Ishikawa (cell line): ENCODE results near the gene CDCA8.
A peak's percentile ranks its signal among the peaks of the same experiment; 100 is the strongest.

ENCODE experiments used
- CEBPB ChIP-seq: IDR thresholded peaks from 2 replicates; pipeline ENCODE4 v1.6.1; 2012
- CREB1 ChIP-seq: IDR thresholded peaks from 2 replicates; pipeline ENCODE4 v1.6.1; 2012; ENCODE audit warnings: low read depth
- EGR1 ChIP-seq: IDR thresholded peaks from 2 replicates; pipeline ENCODE4 v1.6.1; 2012
- EP300 ChIP-seq: IDR thresholded peaks from 2 replicates; pipeline ENCODE4 v1.6.1; 2012; ENCODE audit warnings: borderline replicate concordance
- FOXM1 ChIP-seq: IDR thresholded peaks from 2 replicates; pipeline ENCODE4 v1.6.1; 2012; ENCODE audit warnings: low read depth, borderline replicate concordance
- MAX ChIP-seq: IDR thresholded peaks from 2 replicates; pipeline ENCODE4 v1.6.1; 2012
- NFIC ChIP-seq: IDR thresholded peaks from 2 replicates; pipeline ENCODE4 v1.6.1; 2012
- RAD21 ChIP-seq: IDR thresholded peaks from 2 replicates; pipeline ENCODE4 v1.6.1; 2012; ENCODE audit warnings: low read depth
- REST ChIP-seq: IDR thresholded peaks from 2 replicates; pipeline ENCODE4 v1.6.1; 2012; ENCODE audit warnings: low read depth, mild to moderate bottlenecking
- TAF1 ChIP-seq: IDR thresholded peaks from 2 replicates; pipeline ENCODE4 v1.6.1; 2012; ENCODE audit warnings: low read depth, mild to moderate bottlenecking
- TCF12 ChIP-seq: IDR thresholded peaks from 2 replicates; pipeline ENCODE4 v1.6.1; 2012; ENCODE audit warnings: low read depth
- TEAD4 ChIP-seq: IDR thresholded peaks from 2 replicates; pipeline ENCODE4 v1.6.1; 2012
- USF1 ChIP-seq: IDR thresholded peaks from 2 replicates; pipeline ENCODE4 v1.6.1; 2012
- YY1 ChIP-seq: IDR thresholded peaks from 2 replicates; pipeline ENCODE4 v1.6.1; 2012; ENCODE audit warnings: low read depth
- ZBTB7A ChIP-seq: IDR thresholded peaks from 2 replicates; pipeline ENCODE4 v1.6.1; 2012; ENCODE audit warnings: low read depth

Gene CDCA8

GRCh38 chr1:37692078-37692833, at the start of gene CDCA8:
TSS of gene CDCA8 (plus strand) at chr1:37692516. CDS start at chr1:37692691, 175 bp downstream.
- peak; percentile 35; the same call in 1 of the 2 replicates for TF ChIP-seq EP300
- no peak for TF ChIP-seq NFIC
- TF ChIP-seq CREB1: peak; percentile 66
- no peak for TF ChIP-seq EGR1
- 0 out of 2 replicates have a peak, but pooled peaks have one; percentile 7 for TF ChIP-seq USF1
- TF ChIP-seq ZBTB7A: peak; percentile 90
- peak; percentile 50 for TF ChIP-seq MAX
- TF ChIP-seq REST: no peak
- TF ChIP-seq TEAD4: 0 out of 2 replicates have a peak, but pooled peaks have one; percentile 12
- peak; percentile 44 for TF ChIP-seq TAF1
- no peak for TF ChIP-seq RAD21
- TF ChIP-seq TCF12: no peak
- TF ChIP-seq FOXM1: peak; percentile 89
- TF ChIP-seq CEBPB: peak; percentile 43
- TF ChIP-seq YY1: peak; percentile 66; the same call in 1 of the 2 replicates

- TF ChIP-seq TCF12 (no peak), TEAD4 (no peak), ZBTB7A (no peak), RAD21 (no peak), EP300 (no peak), NFIC (no peak), CEBPB (no peak), YY1 (no peak), CREB1 (no peak)
Observed at GRCh38 chr1:37647281-37647680, 45.0 kb upstream of the CDCA8 start.

GRCh38 chr1:37650173-37650572, 42.1 kb upstream of the CDCA8 start:
- no peak for TF ChIP-seq USF1
- TF ChIP-seq REST: no peak
- no peak for TF ChIP-seq EP300
- no peak for TF ChIP-seq TEAD4
- no peak for TF ChIP-seq YY1
- TF ChIP-seq MAX: no peak
- no peak for TF ChIP-seq ZBTB7A
- no peak for TF ChIP-seq TAF1
- no peak for TF ChIP-seq NFIC
- TF ChIP-seq EGR1: no peak
- no peak for TF ChIP-seq TCF12
- no peak for TF ChIP-seq CEBPB
- no peak for TF ChIP-seq CREB1
- TF ChIP-seq FOXM1: no peak
- no peak for TF ChIP-seq RAD21

GRCh38 chr1:37650721-37651120, 41.6 kb upstream of the CDCA8 start:
- TF ChIP-seq TCF12 (no peak), NFIC (no peak), MAX (no peak), EP300 (no peak), USF1 (no peak), CREB1 (no peak), FOXM1 (no peak), TAF1 (no peak)

- TF ChIP-seq CEBPB (no peak), ZBTB7A (no peak), TCF12 (no peak), NFIC (no peak), FOXM1 (no peak), USF1 (no peak), TAF1 (no peak), EP300 (no peak), YY1 (no peak), MAX (no peak), TEAD4 (no peak), EGR1 (no peak), REST (no peak), RAD21 (no peak), CREB1 (no peak)
Observed at GRCh38 chr1:37651803-37652202, 40.5 kb upstream of the CDCA8 start.
